Stimulated activated CD8-positive, alpha-beta memory T cell treated with anti-CD3 and anti-CD28 coated beads, Interleukin-7, amount 100 ng/mL, for 24 hours (primary cell): Measurements from ENCODE around the gene SLC44A5.

Experiments used
- DNase-seq: peaks from one replicate; pipeline ENCODE4 v3.0.0-alpha.2; 2020; ENCODE audit warnings: low read depth

Gene SLC44A5

DNA sequence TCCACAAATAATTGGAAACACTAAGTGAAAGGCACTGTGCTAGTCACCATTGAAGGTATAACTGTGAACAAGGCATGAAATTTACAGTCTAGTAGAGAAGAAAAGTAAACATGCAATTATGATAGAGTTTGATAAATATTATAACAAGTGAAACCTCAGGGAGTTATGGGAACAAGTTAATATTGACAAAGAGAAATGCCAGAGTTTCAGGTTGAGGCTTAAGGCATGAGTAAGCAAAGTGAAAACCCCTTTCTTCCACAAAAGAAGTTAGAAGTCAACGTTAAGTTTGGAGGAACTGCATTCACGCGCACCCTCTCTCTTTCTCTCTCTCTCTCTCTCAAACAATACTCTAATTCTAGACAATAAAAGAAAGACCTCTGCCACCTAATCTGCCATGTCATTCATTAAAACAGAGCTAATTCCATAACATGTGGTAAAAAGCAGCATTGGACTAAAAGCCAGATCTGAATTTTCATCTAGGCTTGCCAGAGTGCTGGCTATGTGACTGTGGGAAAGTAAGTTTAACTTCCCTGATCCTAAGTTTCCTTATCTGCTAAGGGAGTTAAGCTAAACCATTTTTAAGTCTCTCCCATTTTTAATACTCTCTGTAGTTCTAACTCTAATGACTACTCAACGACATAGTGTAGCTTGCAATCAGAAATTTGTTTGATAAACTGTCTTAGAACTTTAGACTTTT is 22.0 kb downstream of the SLC44A5 start:
- DNase-seq, result no peak

DNA sequence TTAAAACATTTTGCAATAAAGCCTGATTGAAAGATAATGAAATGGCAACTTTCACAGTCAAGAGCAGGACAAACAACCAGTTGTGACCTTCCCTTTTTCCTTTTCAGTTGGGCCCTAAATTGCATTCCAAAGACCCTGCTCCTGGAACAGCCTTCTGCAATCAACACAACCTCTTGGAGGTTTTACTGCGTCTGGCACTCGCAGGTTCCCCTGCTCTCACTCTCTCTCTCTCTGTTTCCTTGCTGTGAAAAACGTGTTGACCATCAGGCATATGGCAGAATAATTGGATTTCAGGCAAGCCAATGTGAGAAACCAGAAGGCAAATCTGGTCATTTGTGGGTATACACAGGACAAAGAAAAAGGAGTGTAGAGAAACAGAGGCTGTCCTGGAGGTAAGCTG is 23.2 kb downstream of the SLC44A5 start:
- no peak for DNase-seq

DNA sequence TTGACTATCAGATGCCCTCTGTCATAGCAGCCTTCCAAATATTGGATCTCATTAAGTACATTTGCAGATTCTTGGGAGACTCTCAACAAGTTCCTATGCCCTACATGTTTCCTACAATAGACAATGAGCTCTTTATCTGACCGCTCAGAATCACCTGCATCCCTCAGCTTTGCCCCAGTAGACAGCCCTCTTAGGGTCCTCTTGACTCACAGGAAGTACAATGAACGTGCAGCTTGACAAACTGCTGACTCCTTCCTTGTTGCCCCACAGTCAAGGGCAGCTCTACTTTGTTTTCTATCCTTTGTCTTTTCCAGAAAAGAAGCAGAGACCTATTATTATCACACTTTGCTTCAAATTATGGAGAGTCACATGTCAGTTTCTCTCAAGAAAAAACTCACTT is 27.6 kb downstream of the SLC44A5 start:
- no peak for DNase-seq

DNA sequence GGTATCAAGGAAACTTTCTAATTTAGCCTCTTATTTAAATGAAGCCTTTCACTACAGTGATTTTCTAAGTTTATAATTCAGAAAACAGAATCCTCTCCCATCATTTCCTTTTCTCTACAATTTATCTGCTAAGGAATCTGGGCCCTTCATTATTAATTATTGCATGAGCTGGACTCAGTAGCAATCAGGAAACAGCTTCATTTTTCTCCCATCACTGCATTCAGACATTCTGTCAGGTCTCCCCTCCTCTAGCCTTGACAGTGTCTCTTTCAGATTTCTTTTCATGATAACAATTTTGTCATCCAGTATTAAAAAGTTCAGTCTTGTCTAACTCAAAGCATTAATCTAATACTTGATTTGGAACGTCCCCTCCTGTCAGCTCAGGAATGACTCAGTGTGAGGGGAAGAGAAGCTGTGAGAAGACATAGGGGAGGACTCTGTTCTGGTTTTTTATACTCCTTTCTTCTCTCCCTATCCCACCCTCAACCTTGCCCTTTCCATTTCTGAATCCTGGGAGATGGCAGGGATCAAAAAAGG is 28.1 kb downstream of the SLC44A5 start:
- no peak for DNase-seq

DNA sequence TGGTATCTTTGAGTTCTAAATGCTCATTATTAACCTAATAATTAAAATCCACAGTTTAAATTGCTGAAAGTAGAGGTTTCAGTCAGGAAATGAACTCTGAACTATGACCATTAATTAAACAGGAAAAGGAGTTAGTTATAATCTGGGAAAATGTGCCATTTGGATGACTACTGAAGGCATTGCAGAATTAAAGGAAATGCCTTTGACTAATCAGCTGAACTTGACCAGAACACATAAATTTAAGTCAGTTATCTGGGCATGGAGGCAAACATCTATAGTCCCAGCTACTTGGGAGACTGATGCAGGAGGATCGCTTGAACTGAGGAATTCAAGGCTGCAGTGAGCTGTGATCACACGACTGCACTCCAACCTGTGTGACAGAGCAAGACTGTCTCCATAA is 31.9 kb downstream of the SLC44A5 start:
- DNase-seq, result no peak

DNA sequence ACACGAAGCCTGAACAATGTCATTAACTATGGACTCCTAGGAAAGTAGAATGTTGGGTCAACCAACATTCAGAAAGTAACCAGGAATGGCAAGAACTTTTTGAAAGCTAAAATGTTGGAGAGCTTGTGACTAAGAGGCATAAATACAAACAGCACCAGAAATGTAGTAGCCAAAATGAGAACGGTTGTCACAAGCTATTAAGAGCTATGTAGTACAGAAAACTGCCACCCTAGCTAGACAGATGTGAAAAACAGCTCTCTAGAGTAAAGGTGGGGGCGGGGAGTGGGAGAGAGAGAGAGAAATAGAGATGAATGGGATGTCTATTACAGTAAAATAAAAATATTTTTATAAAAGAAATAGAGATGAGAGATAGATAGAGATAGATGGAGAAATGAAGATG is 35.1 kb downstream of the SLC44A5 start:
- DNase-seq, result no peak

DNA sequence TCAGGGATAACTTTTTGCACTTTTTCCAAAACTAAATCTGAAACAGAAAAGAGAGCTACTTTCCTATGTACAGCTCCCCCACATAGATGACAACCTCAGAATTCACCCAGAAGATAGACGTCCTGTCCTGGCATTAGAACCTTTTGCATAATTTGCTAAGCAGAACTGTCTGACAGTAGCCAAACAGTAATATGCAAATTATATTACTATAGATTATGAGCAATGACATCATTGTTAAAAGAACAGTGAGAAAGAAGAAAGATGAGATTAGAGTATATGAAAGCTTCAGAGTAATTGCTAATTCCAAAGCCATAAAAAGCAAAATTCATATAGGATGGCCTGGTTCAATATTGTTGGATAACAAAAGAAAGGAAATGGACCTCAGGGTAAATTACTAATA is 43.7 kb downstream of the SLC44A5 start:
- DNase-seq, result no peak

DNA sequence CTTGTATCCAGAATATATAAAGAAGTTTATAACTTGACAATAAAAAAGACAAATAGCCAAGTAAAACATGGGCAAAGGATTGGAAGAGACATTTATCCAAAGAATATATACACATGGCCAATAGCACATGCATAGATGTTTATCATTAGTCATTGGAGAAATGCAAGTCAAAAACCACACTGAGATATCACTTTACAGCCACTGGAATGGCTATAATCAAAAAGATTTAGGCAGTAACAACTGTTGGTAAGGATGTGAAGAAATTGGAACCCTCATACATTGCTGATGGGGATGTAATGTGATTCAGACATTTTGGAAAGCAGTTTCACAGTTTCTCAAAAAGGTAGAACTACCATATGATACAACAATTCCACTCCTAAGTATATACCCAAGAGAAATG is 51.1 kb downstream of the SLC44A5 start:
- no peak for DNase-seq

DNA sequence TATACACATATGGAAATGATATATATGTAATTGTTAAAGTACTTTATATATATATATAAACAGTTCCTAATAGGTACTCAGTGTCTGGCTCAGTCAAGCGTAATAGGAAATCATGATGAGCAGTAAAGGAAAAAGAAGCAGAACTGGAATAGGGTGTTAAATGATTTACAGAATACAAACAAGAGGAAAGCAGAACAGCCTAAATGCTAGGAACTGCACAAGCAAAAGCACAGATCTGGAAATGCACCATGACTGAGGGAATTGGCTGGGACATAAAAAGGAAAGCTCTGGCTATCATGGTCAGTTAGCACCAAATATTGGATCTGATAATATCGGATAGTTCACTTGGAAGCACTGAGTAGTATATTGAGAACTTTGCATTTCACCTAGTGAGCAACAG is 51.8 kb downstream of the SLC44A5 start:
- no peak for DNase-seq

DNA sequence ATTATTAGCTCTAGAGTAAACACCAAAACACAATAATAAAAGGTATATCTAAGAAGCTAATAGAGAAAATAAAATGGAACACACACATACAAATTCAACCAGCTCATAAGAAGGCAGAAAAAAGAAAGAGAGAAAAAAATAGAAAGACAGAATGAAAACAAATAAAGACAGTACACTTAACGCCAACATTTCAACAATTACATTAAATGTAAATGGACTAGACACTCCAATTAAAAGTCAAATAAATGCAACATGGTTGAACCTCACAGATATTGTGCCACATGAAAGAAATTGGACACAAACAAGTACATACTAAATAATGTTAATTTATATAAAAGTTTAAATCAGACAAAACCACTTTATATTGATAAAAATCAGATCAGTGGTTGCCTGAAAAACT is 56.0 kb downstream of the SLC44A5 start:
- DNase-seq, result no peak

DNA sequence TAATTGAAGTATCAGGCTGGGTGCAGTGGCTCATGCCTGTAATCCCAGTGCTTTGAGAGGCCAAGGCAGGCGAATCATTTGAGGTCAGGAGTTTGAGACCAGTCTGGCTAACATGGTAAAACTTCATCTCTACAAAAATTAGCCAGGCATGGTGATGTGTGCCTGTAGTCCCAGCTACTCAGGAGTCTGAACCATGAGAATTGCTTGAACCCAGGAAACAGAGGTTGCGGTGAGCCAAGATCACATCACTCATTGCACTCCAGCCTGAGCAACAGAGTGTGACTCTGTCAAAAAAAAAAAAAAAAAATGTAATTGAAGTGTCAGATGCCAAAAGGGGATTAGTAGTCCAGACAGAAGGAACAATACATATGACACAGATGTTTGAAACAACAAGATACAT is 56.7 kb downstream of the SLC44A5 start:
- DNase-seq, result no peak

DNA sequence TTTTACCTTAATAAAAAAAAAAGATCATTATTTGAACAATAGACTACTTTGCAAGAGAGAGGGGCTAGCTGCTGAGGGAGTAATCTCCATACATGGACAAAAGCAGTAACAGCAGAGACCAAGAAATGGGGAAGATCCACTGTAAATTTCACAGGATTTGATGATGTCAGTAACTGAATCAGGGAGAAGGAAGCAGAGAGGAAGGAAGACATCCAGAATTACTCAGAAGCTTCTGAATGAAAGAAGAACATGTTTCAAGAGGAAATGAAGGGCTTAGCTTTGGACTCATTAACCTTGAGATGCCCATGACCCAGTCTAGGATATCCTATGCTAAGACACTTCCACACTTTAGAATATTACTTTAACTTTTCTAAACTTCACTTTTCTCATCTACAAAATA is 60.4 kb downstream of the SLC44A5 start:
- no peak for DNase-seq

DNA sequence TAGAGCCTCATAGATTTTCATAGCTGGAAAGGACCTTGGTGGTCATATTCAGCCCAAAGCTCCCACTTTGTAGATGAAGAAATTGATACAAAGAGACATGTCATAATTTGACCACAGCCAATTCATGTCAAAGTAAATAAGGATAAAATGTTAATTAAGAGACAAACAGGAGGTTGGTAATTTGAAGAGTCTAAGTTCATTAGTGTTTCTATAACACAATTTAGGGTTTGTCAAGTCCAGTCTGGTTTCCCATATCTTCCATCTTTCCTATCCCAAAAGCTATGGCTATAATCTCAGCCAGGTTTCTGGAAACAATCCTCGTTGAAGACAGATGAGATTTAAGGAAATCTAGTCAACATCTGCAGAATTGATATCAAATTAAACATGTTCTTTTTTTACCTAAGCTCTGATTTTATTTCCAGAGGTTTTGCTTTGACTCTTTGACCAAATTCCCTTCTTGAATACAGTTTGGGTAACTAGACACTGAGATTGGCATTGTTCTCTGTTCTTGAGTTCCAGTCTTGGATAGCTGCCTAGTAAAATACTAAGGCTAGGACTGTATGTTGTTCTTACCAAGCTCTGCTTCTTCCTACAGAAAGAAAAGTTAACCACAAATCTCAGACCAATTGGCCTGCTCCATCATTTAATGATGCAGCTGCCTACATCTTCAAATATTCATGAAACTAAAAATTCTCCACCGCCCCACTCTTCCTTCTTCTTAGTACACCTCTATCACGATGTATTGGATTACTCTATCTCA is 62.0 kb downstream of the SLC44A5 start:
- DNase-seq, result no peak

DNA sequence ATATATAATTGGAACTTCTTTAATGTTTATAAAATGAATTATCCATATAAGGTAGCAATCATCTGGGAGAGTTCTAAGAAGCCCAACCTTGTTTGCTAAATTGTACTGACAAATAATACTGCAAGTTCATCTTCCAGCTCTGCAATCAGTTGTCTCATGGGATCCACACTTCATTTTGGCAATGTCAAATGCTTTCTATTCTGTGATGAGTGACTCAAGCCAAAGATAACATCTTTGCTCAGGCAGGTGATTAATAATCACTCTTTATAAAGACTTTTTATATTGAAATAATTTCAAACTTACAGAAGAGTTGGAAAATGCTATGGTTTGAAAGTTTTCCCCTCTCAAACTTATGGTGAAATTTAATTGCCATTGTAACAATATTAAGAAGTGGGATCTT is 67.2 kb downstream of the SLC44A5 start:
- DNase-seq, result no peak

DNA sequence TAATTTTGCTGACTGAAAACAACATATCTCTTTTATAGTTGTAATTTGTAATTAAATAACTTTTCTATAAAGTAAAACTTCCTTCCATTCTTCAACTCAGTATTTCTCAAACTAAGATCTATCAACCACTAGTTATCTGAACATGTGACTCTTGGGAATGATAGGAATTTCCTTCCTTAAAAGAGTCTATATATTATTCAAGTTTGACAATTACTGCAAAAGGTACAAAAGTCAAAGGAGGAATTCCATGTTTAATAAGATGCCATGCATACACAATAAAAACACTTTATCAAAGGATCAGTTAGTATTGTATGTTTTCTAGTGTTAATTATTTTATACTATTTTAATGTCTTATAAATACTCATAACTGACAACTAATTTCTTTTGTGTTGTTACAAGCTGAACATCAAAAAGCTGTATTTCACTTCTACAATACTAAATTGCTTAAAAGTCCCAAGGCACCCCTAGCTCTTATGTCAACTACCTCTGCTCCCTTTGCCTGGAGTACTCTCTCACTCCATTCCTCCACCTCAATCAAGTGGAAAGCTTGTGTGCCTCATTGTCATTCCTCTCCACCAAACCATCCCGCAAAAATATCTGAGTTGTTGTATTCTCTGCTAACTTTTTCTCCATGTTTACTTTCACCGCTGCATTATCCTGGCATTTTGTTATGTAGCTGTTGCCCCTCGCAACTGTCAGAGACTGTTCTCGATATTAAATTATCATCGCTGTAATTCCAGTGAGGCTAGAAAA is 67.9 kb downstream of the SLC44A5 start:
- no peak for DNase-seq

DNA sequence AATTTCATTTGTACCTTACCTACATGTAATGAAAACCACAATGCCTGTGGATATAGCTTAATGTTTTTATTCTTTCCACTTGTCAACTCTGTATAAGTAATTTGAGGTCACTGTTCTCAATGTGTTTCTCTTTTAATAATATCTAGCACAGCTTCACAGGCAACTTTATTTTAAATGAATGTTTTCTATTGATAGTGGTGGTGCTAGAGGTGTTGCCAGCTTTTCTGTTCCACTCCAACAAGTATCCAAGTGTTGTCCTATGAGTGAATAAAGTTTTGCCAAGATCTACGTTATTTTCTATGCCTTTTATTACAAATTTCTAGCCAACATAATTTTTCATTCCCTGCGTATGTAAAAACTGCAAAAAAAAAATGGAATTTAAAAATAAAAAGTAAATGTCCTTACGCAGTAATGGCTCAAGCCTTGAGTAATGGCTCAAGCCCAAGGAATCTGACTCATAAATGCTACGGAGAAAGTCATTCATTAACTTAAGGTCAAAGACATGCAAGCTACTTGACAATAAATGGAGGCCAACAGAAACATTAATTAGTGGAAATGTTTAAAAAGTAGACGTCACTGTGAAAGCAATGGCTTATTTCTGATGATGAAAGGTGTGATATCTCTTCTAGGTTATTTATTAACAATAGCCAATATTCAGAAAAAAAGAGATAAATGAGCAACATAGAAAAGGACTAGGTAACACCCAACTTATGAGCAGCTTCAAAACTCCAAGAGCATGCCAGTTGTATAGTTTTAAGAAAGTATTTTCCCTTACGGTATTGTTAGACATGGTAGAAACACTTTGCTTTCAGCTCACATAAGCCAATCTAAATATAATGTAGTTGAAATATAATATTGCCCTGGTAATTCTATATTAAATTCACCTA is 71.4 kb downstream of the SLC44A5 start:
- no peak for DNase-seq

DNA sequence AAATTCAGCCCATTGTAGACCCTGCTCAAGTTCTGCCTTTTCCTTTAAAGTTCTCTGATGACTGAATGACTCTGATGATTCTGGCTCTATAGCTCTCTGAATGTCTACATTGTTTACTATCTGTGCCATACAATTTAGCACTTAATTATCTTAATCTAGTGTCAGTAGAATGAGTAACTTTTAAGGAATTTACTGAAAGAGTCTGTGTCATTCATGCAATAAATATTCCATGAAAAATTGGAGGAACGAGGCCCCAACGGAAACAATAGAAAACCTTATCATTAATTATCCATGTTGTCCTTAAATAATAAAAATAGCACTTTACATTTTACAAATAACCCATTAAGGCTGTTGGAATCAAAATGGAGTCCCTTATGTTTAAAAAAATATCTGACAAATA is 77.8 kb downstream of the SLC44A5 start:
- no peak for DNase-seq

DNA sequence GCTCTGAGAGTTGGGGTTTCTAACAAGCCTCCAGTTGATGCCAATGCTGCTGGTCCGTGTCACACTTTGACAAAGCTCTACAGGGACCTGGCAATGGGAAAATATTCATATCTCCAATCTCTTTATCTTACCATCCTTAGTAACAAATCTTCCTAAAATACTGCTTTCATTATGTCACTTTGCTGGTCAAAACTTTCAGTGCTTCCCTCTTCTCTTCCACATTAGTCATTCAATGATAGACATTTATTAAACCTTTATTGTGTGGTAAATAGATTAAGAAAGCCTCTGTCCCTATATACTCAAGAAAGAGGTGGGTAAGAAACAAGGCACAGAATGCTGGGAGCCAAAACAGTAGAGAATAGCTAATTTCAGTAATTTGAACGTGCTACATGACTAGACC is 79.3 kb downstream of the SLC44A5 start:
- no peak for DNase-seq

DNA sequence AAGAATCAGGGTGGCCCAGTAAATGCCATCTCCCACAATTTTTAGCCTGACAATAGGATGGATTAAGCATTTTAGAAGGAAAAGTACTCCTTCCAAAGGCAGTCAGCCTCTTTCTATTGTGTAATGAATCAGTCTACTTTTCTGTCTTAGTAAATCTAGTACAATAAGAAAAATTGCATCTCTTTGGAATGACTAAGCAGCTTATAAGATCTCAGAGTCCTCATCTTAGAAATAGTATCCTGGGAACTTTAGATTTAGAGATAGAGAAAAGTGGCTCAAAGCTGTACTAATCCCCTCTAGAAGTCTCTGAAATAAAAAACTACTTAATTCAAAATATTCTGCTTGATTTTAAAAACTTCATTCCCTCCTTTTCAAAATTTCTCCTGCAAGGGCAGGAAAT is 81.4 kb downstream of the SLC44A5 start:
- no peak for DNase-seq

DNA sequence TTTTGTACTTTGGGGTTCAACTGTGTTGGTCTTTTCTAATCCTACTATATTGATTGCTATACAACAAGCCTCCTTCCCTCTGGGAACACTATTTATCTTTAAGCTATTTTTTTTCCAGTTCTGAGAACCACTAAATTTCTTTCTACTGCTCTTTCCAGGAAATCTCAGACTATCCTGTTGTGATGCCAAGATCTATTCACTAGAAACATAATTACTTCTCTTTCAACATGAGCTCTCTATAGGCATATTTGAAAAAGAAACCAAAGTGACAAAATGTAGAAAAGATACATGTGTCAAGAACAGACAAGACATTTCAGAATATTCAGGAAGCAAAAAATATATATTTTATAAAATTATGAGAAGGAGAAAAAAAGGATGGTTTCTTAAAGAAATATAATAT is 82.9 kb downstream of the SLC44A5 start:
- no peak for DNase-seq

DNA sequence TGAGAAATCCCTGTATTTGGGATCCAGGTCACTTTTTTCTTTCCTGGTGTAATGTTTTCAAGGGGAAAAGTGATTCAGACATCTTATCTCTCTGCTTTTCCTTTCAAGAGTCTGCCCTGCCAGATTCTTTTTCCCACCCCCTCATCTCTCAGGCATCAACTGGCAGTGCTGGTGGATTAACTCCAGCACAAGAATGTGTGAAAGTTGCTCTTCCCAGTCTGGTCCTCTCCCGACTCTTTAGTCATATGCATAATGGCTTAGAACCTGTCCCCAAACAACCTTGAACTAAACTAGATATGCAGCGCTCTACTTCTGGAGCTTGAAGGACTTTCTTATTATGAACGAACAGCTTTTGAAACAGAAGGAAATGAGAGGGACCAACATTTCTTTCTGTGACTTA is 88.5 kb downstream of the SLC44A5 start:
- DNase-seq, result no peak

DNA sequence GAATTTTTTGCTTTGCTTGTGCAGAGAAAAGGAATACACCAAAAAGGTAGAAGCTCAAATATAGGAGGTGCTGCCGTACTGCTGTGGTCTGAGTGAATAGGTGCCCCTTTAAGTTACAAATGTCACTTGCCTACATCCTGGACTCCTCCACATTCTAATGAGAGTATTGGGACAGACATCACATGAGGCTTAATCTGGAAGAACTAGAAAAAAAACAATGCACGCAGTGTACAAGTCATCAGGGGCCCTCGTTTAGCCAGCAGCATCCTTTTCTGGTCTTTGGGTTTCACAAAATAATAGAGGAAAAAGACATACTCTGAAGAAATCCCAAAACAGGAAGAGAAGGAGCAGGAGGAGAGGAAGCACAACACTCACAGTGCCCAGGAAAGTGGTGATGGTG is 89.3 kb downstream of the SLC44A5 start:
- DNase-seq, result no peak
